RWPE1 (cell line): ENCODE data around the gene PSMB9.

ENCODE experiments used
- CTCF ChIA-PET: fragments of 350-600 bp; sonication (Branson Sonifier 250); formaldehyde crosslinking; extraction: SDS; loops from one replicate; lab custom pipeline; 2021; lab: Yijun Ruan, JAX
- POLR2A ChIA-PET: fragments of 400-600 bp; formaldehyde crosslinking; extraction: SDS; loops from one replicate; lab custom pipeline; 2020; ENCODE audit warnings: antibody characterized with exemption; ENCODE audit not compliant: low non-redundant PET; lab: Yijun Ruan, JAX
- DNase-seq: peaks from one replicate; pipeline ENCODE4 v3.0.0; 2012; ENCODE audit warnings: low spot score
- H3K27ac ChIP-seq: fragments of 450-650 bp; 2 replicates; pipeline ENCODE4 v1.5.1; 2017
- CTCF ChIP-seq: fragments of 450-650 bp; conservative IDR thresholded peaks from 2 replicates; pipeline ENCODE4 v1.5.1; 2017; ENCODE audit warnings: low read depth, mild to moderate bottlenecking

Gene PSMB9

GRCh38 chr6:32836873-32837272, 17.1 kb upstream of the PSMB9 start:
- H3K27ac ChIP-seq: no peak overlapping the region
- no peak for DNase-seq
- ChIA-PET POLR2A (no interaction called here), CTCF (interaction anchor here (0.6 kb wide), 1 partner anchor 282 kb away, joined by 3 read pairs; no protein-coding TSS in a partner anchor)
- TF ChIP-seq CTCF: no peak

- ChIA-PET POLR2A (interaction anchor here (1.4 to 1.7 kb wide), 2 partner anchors 16 to 30 kb away, joined by 10 read pairs; partner anchors contain the start of genes PSMB9 and TAP1), CTCF (interaction anchor here (0.6 to 3.1 kb wide), 7 partner anchors 12 to 109 kb away, joined by 3 to 55 read pairs (median 8); partner anchors contain the start of genes PSMB9 and TAP1)
- TF ChIP-seq CTCF: no peak
- DNase-seq: peak; percentile 50
- H3K27ac ChIP-seq: peak overlapping the region; percentile 85
Observed at GRCh38 chr6:32837651-32838113, 16.3 kb upstream of the PSMB9 start.

DNA sequence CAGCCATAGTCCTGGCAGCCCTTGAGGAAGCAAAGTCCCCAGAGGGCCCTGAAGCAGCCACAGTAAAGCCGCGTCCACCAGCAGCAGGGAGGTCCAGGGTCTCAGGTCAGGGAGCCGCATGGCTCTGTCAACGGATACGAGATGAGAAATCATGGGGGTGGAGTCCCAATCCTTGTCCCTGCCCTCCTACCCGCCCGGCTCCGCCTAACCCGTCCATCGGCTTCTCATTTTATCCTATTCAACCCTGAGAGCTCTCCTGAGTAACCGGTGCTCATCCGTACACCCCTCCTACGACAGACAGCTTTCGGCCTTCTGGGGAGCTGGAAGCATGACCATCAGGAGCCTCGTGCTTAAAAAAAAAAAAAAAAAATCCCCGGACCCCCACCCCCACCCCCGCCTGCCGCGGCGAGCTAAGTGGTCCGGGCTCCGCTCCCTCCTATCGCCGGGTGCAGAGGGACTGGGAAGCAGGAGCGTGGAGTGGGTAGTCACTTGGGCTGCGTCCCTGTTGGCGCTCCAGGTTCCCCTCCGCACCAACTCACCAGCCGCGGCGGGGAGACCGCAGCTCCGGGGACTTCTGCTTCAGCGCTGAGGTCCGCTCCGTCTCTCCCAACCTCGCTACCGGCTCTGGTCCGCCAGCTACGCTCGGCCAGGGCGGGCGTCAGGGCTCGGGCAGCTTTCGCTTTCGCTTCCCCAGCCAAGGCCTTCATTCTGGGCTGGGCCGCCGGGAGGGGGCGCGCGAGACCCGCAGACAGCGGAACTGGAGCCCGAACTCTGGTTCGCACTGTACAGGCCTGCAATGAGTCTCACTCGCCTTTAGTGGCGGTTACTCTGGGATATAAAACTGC, 15.7 kb upstream of the PSMB9 start, which contains the start of gene TAP2:
TSS of gene TAP2 (minus strand) at position 626 of the 845 bp plus-strand sequence. CDS start at position 120, 506 bp downstream.
- peak; percentile 94 for TF ChIP-seq CTCF
- ChIA-PET POLR2A (interaction anchor here (0.5 to 1.7 kb wide), 4 partner anchors 15 to 746 kb away, joined by 4 to 10 read pairs (median 8); partner anchors contain the start of genes PSMB9 and TAP1), CTCF (interaction anchor here (0.6 to 3.1 kb wide), 18 partner anchors 12 to 396 kb away, joined by 3 to 55 read pairs (median 4); partner anchors contain the start of genes PSMB9 and TAP1)
- H3K27ac ChIP-seq: peak within 1 kb of the TSS; percentile 85
- DNase-seq: peak; percentile 95

DNA sequence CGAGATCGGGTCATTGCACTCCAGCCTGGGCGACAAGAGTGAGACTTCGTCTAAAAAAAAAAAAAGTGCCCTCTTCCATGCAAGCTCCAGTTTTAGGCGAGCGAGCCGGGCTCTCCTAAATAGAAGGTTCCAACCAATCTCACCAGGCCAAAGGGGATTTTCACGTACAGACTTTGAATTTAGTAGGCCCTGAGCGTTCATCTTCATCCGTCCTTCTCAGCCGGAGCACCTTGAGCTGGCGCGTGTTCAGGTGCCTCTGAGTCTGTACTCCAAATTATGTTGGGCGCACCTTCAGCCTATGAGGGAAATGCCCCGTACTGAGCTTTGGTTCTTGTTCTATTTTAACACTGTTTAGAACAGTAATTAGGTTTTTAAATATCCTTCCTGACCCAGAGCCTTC, 14.6 kb upstream of the PSMB9 start:
- H3K27ac ChIP-seq: peak overlapping the region; percentile 85
- POLR2A ChIA-PET: interaction anchor here (1.7 kb wide), 1 partner anchor 14 kb away, joined by 10 read pairs; the partner anchor contains the start of genes PSMB9 and TAP1
- DNase-seq: no peak
- no peak for TF ChIP-seq CTCF
- CTCF ChIA-PET: interaction anchor here (0.6 to 3.1 kb wide), 13 partner anchors 15 to 1572 kb away, joined by 3 to 55 read pairs (median 4); partner anchors contain the start of genes PSMB9 and TAP1

GRCh38 chr6:32840604-32841246, 13.3 kb upstream of the PSMB9 start:
- no peak for TF ChIP-seq CTCF
- no peak for DNase-seq
- H3K27ac ChIP-seq: no peak overlapping the region
- ChIA-PET CTCF (interaction anchor here (0.7 kb wide), 1 partner anchor 391 kb away, joined by 3 read pairs; no protein-coding TSS in a partner anchor), POLR2A (no interaction called here)
